CD14-positive monocyte (primary cell): Measurements from ENCODE around the gene INPP5A. TPM values are rescaled to one million over a fixed set of nuclear protein-coding genes. Genes with fewer than 3 reads are reported as not detected.

Source experiments
- DNase-seq, 3 donors: peaks; one replicate each; pipeline ENCODE4 v3.0.0-alpha.2; 2011 to 2022
- H2AFZ ChIP-seq: 2 replicates; pipeline ENCODE4 v1.6.0; 2012; ENCODE audit warnings: mild to moderate bottlenecking, low read depth, low read length, inconsistent platforms; ENCODE audit not compliant: insufficient read depth, poor library complexity, severe bottlenecking
- H3K27ac ChIP-seq, 2 donors: 1 replicate in 1 of 2; 2 replicates in 1 of 2; pipeline ENCODE4 v1.5.1; 2012 to 2013; ENCODE audit warnings: low read length in 2 of 2, control low read depth in 1 of 2, inconsistent platforms in 1 of 2, low read depth in 1 of 2, mild to moderate bottlenecking in 1 of 2
- H3K27me3 ChIP-seq, 2 donors: one replicate each; pipeline versions ENCODE4 v1.6.0 to v1.6.1; 2011 to 2013; ENCODE audit warnings: low read length in 2 of 2; ENCODE audit not compliant: control insufficient read depth in 2 of 2, insufficient read depth in 2 of 2
- H3K36me3 ChIP-seq, 2 donors: replicated peaks in 1 of 2; 1 replicate in 1 of 2; 2 replicates in 1 of 2; pipeline versions ENCODE4 v1.5.1 to v1.6.1; 2012 to 2013; ENCODE audit warnings: low read length in 2 of 2, control low read depth in 1 of 2, inconsistent platforms in 1 of 2, mild to moderate bottlenecking in 1 of 2; ENCODE audit not compliant: insufficient read depth in 2 of 2, control insufficient read depth in 1 of 2
- H3K4me1 ChIP-seq, 2 donors: 1 replicate in 1 of 2; 2 replicates in 1 of 2; pipeline versions ENCODE4 v1.5.1 to v1.6.1; 2012 to 2013; ENCODE audit warnings: low read length in 2 of 2, control low read depth in 1 of 2, inconsistent platforms in 1 of 2, mild to moderate bottlenecking in 1 of 2, moderate library complexity in 1 of 2; ENCODE audit not compliant: insufficient read depth in 2 of 2, control insufficient read depth in 1 of 2
- H3K4me2 ChIP-seq: replicated peaks from 2 replicates; pipeline ENCODE3; 2012; ENCODE audit warnings: low read length, moderate library complexity, mild to moderate bottlenecking; ENCODE audit not compliant: poor library complexity, severe bottlenecking; ENCODE audit errors: extremely low read depth
- H3K4me3 ChIP-seq, 3 experiments: fragments of 200-600 bp in 1 of 3; sonication (generic) in 1 of 3; replicated peaks in 1 of 3; 1 replicate in 2 of 3; 2 replicates in 1 of 3; pipeline ENCODE4 v1.5.1; 2011 to 2013; ENCODE audit warnings: low read length in 3 of 3, mild to moderate bottlenecking in 3 of 3, control low read depth in 2 of 3, low read depth in 2 of 3, inconsistent platforms in 1 of 3, moderate library complexity in 1 of 3
- H3K79me2 ChIP-seq: 2 replicates; pipeline ENCODE4 v1.6.0; 2012; ENCODE audit warnings: mild to moderate bottlenecking, control low read depth, inconsistent platforms, low read length, moderate library complexity; ENCODE audit not compliant: insufficient read depth
- H3K9ac ChIP-seq: 2 replicates; pipeline ENCODE4 v1.6.0; 2017; ENCODE audit warnings: low read length, mild to moderate bottlenecking; ENCODE audit not compliant: insufficient read depth, poor library complexity, severe bottlenecking
- H3K9me3 ChIP-seq, 2 donors: replicated peaks in 1 of 2; 1 replicate in 1 of 2; 2 replicates in 1 of 2; pipeline versions ENCODE4 v1.5.1 to v1.6.1; 2012 to 2013; ENCODE audit warnings: low read length in 2 of 2, control low read depth in 1 of 2; ENCODE audit not compliant: control insufficient read depth in 1 of 2, insufficient read depth in 1 of 2
- H4K20me1 ChIP-seq: 2 replicates; pipeline ENCODE4 v1.6.0; 2012; ENCODE audit warnings: mild to moderate bottlenecking, low read length, control low read depth, moderate library complexity; ENCODE audit not compliant: insufficient read depth
- H3K27ac Mint-ChIP-seq, 7 donors: one replicate each; pipeline ENCODE4 v1.8.0; 2020; ENCODE audit warnings: mild to moderate bottlenecking in 7 of 7, mixed read lengths in 7 of 7, moderate library complexity in 6 of 7, inconsistent platforms in 2 of 7
- H3K27me3 Mint-ChIP-seq, 3 donors: one replicate each; pipeline ENCODE4 v1.8.0; 2021 to 2022; ENCODE audit warnings: low read depth in 3 of 3, mild to moderate bottlenecking in 3 of 3, mixed read lengths in 3 of 3, moderate library complexity in 3 of 3, inconsistent platforms in 1 of 3
- H3K36me3 Mint-ChIP-seq, 2 donors: one replicate each; pipeline ENCODE4 v1.8.0; 2020; ENCODE audit warnings: mixed read lengths in 2 of 2, inconsistent platforms in 1 of 2, mild to moderate bottlenecking in 1 of 2
- H3K4me1 Mint-ChIP-seq: one replicate; pipeline ENCODE4 v1.8.0; 2020; ENCODE audit warnings: mild to moderate bottlenecking, mixed read lengths
- H3K4me3 Mint-ChIP-seq, 2 donors: one replicate each; pipeline ENCODE4 v1.8.0; 2020; ENCODE audit warnings: mild to moderate bottlenecking in 2 of 2, mixed read lengths in 2 of 2, moderate library complexity in 1 of 2
- H3K9me3 Mint-ChIP-seq, 7 donors: one replicate each; pipeline ENCODE4 v1.8.0; 2020 to 2022; ENCODE audit warnings: mixed read lengths in 7 of 7, mild to moderate bottlenecking in 6 of 7, moderate library complexity in 6 of 7, inconsistent platforms in 2 of 7
- WGBS: methylation state at CpG from one replicate; pipeline ENCODE4 v1.1.5; 2013; ENCODE audit warnings: missing lambda C conversion rate; ENCODE audit not compliant: insufficient coverage; 5-methylcytosine and 5-hydroxymethylcytosine counted together
- intact Hi-C, 2 donors: fragments of 100-400 bp; cut with micrococcal nuclease; formaldehyde crosslinking; loops; one replicate each; pipeline versions ENCODE4 v1.15.0 to v1.15.1; 2023
- polyA plus RNA-seq, 3 donors: library from polyadenylated mRNA; depleted of rRNA in 1 of 3; unstranded in 2 of 3; stranded (reverse) in 1 of 3; fragments of 300-500 nt in 2 of 3; fragments of >200 nt in 1 of 3; fragmentation: Illumina TruSeq in 2 of 3; gene quantifications; 1 replicate in 2 of 3; 2 replicates in 1 of 3; pipeline ENCODE4 v1.2.3, GENCODE V29; 2012 to 2021
- TF ChIP-seq, protein P1 (sequence below): fragments of 200-600 bp; IDR thresholded peaks from one replicate; pipeline ENCODE4 v1.8.0; 2022; ENCODE audit warnings: antibody characterized with exemption, mild to moderate bottlenecking

The INPP5A gene
- polyA plus RNA-seq, 3 donors = 0.87 to 17.2 (median 2.9) TPM

DNA sequence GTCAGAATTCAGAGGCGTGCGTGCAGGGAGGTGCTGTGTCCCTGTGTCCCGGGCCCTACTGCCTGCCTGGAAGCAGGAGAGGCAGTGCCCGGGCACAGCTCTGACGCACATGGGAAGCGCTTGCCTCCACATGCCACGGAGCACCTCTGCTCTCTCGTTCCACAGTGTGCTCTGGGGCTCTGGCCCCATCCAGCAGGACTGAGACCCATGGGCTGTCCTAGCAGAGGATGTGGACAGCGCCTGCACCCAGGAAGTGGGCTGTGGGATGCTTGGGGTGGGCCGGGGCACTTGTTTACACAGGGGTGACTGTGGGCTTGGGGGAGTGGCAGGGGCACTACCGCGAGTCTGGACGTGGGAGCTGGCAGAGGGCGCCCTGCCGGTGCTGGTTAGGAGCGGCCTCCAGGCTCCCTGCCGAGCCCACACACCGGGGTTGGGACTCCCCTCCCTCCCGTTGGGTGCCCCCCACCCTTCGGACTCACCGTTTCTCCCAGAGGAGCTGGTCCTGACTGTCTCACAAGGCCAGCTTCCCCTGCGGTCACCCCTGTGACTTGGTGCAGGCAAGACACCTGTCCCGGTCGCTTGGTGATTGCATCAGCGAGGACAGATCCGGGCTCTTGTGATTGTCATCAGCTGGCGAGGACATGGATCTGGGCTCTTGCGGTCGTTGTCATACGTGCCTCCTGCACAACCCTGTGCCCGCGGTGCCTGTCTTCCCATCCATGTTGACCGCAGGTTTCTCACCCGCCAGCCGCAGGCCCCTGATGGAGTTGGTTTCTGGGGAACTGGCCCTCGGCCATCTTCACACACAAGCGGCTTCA, 165.2 kb downstream of the INPP5A start:
- H3K4me2 ChIP-seq = no peak overlapping the region
- Mint-ChIP-seq H3K36me3 (peaks cover 61 to 81% of the 10 kb centered on the region in 2 donors), H3K27me3 (no peaks in the 10 kb centered on the region), H3K4me3 (no peak overlapping the region), H3K9me3 (peaks cover 23 to 38% (median 29%) of the 10 kb centered on the region in 7 donors), H3K4me1 (no peaks in the 10 kb centered on the region), H3K27ac (peak overlapping the region in 2 of 7 donors; percentile 54 to 71)
- DNase-seq = no peak
- no peak overlapping the region for H2AFZ ChIP-seq
- TF ChIP-seq, protein P1, sequence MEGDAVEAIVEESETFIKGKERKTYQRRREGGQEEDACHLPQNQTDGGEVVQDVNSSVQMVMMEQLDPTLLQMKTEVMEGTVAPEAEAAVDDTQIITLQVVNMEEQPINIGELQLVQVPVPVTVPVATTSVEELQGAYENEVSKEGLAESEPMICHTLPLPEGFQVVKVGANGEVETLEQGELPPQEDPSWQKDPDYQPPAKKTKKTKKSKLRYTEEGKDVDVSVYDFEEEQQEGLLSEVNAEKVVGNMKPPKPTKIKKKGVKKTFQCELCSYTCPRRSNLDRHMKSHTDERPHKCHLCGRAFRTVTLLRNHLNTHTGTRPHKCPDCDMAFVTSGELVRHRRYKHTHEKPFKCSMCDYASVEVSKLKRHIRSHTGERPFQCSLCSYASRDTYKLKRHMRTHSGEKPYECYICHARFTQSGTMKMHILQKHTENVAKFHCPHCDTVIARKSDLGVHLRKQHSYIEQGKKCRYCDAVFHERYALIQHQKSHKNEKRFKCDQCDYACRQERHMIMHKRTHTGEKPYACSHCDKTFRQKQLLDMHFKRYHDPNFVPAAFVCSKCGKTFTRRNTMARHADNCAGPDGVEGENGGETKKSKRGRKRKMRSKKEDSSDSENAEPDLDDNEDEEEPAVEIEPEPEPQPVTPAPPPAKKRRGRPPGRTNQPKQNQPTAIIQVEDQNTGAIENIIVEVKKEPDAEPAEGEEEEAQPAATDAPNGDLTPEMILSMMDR = no peak
- H3K27ac ChIP-seq = no peak overlapping the region
- no peaks in the 10 kb centered on the region for H3K27me3 ChIP-seq
- no peaks in the 10 kb centered on the region for H3K79me2 ChIP-seq
- no peak overlapping the region for H3K4me3 ChIP-seq
- intact Hi-C loops = no loop called here
- no peak overlapping the region for H3K9ac ChIP-seq
- H3K4me1 ChIP-seq = no peaks in the 10 kb centered on the region
- no peaks in the 10 kb centered on the region for H4K20me1 ChIP-seq
- WGBS = 99% methylated on average over 27 of the region's 37 CpGs
- H3K36me3 ChIP-seq = peaks cover 57 to 78% of the 10 kb centered on the region in 2 donors
- H3K9me3 ChIP-seq = peaks cover 16 to 49% of the 10 kb centered on the region in 2 donors

DNA sequence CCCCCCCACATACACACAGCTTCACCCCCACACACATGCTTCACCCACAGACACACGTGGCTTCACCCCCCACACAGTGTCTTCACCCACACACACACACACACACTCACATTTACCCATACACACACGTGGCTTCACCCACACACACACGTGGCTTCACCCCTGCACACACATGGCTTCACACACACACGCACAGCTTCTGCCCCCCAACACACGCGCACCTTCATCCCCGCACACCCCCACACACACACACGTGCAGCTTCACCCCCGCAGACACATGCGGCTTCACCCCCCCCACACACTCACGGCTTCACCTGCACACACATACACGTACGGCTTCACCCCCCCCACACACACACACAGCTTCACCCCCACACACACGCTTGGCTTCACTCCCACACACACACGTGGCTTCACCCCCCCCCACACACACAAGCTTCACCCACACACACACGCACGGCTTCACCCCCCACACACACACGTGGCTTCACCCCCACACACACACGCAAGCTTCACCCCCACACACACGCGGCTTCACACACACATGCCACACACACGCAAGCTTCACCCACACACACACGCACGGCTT, 165.9 kb downstream of the INPP5A start:
- intact Hi-C loops = no loop called here
- H3K27ac ChIP-seq = no peak overlapping the region
- 100% methylated on average over 5 of the region's 24 CpGs for WGBS
- no peak overlapping the region for H2AFZ ChIP-seq
- H3K9me3 ChIP-seq = peaks cover 16 to 49% of the 10 kb centered on the region in 2 donors
- Mint-ChIP-seq H3K27ac (peak overlapping the region in 2 of 7 donors; percentile 54 to 71), H3K9me3 (peaks cover 23 to 38% (median 29%) of the 10 kb centered on the region in 7 donors), H3K36me3 (peaks cover 60 to 81% of the 10 kb centered on the region in 2 donors), H3K27me3 (no peaks in the 10 kb centered on the region), H3K4me1 (no peaks in the 10 kb centered on the region), H3K4me3 (no peak overlapping the region)
- H3K4me3 ChIP-seq = no peak overlapping the region
- H3K27me3 ChIP-seq = no peaks in the 10 kb centered on the region
- H3K4me2 ChIP-seq = no peak overlapping the region
- DNase-seq = no peak
- H3K79me2 ChIP-seq = no peaks in the 10 kb centered on the region
- no peak overlapping the region for H3K9ac ChIP-seq
- H3K36me3 ChIP-seq = peaks cover 57 to 78% of the 10 kb centered on the region in 2 donors
- TF ChIP-seq, protein P1 = no peak
- H4K20me1 ChIP-seq = no peaks in the 10 kb centered on the region
- no peaks in the 10 kb centered on the region for H3K4me1 ChIP-seq
